ENCODE measurements around the gene GYS1.
"Not testable (repeated sequence)": the region's sequence is repeated elsewhere in the genome, so short reads cannot be mapped to it uniquely, and the experiment has no call there.

GYS1 gene

DNA sequence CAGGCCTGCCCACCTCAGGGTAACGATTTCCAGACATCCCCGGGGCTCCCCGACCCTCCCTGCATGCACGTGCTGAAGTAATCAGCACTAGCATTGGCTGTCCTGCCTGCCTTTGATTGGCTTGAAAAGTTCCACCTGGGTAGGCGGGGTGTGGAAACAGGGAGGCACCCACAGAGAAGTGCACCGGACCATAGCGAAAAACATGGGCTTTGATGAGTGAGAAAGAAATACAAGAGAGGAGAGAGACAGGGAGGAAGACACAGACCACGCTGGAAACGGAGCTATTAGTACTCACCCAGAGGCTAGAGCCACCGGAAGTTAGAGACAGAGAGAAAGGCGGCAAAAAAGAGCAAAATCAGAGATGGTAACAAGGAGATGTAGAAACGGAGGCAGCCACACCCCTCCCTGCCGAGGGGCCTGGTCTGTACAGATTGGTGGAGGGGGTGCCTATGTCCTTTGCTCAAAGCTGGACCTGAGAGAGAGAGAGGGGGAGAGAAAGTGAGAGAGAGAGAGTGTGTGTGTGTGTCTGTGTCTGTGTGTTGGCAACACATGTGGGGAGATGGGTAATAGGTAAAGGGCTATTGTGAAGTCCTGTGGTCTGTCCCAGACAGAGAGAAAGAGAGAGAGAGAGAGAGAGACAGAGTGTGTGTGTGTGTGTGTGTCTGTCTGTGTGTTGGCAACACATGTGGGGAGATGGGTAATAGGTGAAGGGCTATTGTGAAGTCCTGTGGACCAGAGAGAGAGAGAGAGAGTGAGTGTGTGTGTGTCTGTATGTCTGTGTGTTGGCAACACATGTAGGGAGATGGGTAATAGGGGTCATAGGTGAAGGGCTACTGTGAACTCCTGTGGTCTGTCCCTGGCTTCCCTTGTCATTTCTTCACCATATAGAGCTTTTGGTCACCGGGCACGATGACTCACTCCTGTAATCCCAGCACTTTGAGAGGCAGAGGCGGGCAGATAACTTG lies 28.1 kb upstream of the GYS1 start:
- Mint-ChIP-seq H3K36me3 (no peaks in the 10 kb centered on the region), H3K4me1 (ENCODE audit: low read depth) (peaks cover 13% of the 10 kb centered on the region), H3K27ac (no peak overlapping the region), H3K9me3 (ENCODE audit: low read depth) (no peaks in the 10 kb centered on the region), H3K27me3 (no peaks in the 10 kb centered on the region), H3K4me3 (peak overlapping the region; percentile 24)

DNA sequence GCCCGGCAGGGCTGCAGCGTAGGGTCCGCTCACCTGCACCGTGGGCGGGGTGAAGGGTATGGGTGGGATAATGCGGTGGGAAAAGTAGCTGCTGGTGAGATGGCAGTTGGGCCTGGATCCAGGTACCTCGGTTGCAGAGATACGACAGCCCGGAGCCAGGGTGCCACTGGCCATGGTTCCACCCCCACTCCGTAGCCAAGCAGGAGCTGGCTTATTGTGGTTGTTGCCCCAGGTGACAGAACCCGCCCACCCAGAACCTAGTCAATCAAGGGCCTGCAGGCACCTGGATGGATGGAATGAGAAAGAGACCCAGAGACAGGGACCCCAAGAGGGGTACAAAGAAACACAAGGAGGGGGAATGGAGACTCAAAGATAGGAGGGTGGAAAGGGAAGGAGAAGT lies 27.2 kb upstream of the GYS1 start:
- H3K27me3 Mint-ChIP-seq = no peaks in the 10 kb centered on the region
- peaks cover 2% of the 10 kb centered on the region for H3K36me3 Mint-ChIP-seq
- no peak overlapping the region for H3K27ac Mint-ChIP-seq
- peaks cover 13% of the 10 kb centered on the region for H3K4me1 Mint-ChIP-seq (ENCODE audit: low read depth)
- H3K4me3 Mint-ChIP-seq = no peak overlapping the region
- H3K9me3 Mint-ChIP-seq (ENCODE audit: low read depth) = no peaks in the 10 kb centered on the region

DNA sequence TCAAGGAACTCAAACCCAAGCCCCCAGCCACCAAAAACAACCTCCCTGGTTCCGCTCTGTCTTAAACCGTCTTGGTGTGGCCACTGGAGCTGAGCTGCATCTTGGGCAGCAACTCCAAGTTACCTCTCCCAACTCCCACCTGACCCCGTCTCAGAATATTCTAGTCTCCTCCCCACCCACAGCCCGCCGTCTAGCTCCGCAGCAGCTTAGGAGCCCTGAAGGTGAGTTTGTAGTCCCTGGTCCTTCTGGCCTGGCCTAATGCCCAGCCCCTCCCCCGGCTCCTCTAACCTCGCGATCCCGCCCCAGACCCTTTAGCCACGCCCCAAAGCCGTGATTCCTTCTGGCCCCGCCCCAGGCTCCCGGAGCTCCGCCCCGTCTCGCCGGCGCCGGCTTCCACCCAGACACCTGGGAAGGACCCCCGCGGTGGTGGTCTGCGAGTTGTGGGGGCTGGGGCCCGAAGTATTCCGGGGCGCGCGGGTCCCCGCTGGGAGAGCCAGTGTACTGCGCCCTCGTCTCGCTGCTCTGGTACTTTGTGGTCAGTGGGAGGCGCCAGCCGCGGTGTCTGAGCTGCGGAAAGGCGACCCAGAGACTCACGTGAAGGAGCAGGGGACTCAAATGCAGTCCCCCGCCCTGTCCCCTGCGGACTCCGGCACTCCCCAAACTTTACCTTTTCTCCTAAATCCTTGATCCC lies 26.3 kb upstream of the GYS1 start:
- H3K27me3 Mint-ChIP-seq = no peaks in the 10 kb centered on the region
- H3K36me3 Mint-ChIP-seq = peaks cover 2% of the 10 kb centered on the region
- peaks cover 13% of the 10 kb centered on the region for H3K4me1 Mint-ChIP-seq (ENCODE audit: low read depth)
- peak overlapping the region; percentile 58 for H3K27ac Mint-ChIP-seq
- peak overlapping the region; percentile 87 for H3K4me3 Mint-ChIP-seq
- no peaks in the 10 kb centered on the region for H3K9me3 Mint-ChIP-seq (ENCODE audit: low read depth)

GRCh38 chr19:49018388-49019241 lies 25.5 kb upstream of the GYS1 start:
- not testable (repeated sequence) for H3K27me3 Mint-ChIP-seq; H3K9me3 Mint-ChIP-seq (ENCODE audit: low read depth); H3K36me3 Mint-ChIP-seq
- peaks cover 13% of the 10 kb centered on the region for H3K4me1 Mint-ChIP-seq (ENCODE audit: low read depth)
- H3K27ac Mint-ChIP-seq = peak overlapping the region; percentile 58
- peak overlapping the region; percentile 87 for H3K4me3 Mint-ChIP-seq

- H3K27ac Mint-ChIP-seq = no peak overlapping the region
Observed at GRCh38 chr19:49017666-49018351, 24.7 kb upstream of the GYS1 start.

GRCh38 chr19:49017041-49017665 lies 24.0 kb upstream of the GYS1 start, which contains the start of gene LHB:
TSS of gene LHB (minus strand) at chr19:49017091. CDS start at chr19:49017081, 10 bp downstream.
- Mint-ChIP-seq H3K27ac (no peak within 1 kb of the TSS), H3K36me3 (peaks cover 2% of the 10 kb centered on the region), H3K9me3 (ENCODE audit: low read depth) (no peaks in the 10 kb centered on the region), H3K4me3 (peak within 1 kb of the TSS; percentile 87), H3K27me3 (no peaks in the 10 kb centered on the region), H3K4me1 (ENCODE audit: low read depth) (peaks cover 13% of the 10 kb centered on the region)

More at GRCh38 chr19:49017666-49018351, 24.7 kb upstream of the GYS1 start:
- Mint-ChIP-seq H3K9me3 (ENCODE audit: low read depth) (no peaks in the 10 kb centered on the region), H3K4me1 (ENCODE audit: low read depth) (peaks cover 13% of the 10 kb centered on the region), H3K4me3 (peak overlapping the region; percentile 87), H3K27me3 (no peaks in the 10 kb centered on the region), H3K36me3 (peaks cover 2% of the 10 kb centered on the region)

- Mint-ChIP-seq H3K4me3 (no peak overlapping the region), H3K27me3 (no peaks in the 10 kb centered on the region), H3K9me3 (ENCODE audit: low read depth) (no peaks in the 10 kb centered on the region), H3K36me3 (peaks cover 2% of the 10 kb centered on the region), H3K4me1 (ENCODE audit: low read depth) (peaks cover 11% of the 10 kb centered on the region), H3K27ac (no peak overlapping the region)
Observed at GRCh38 chr19:49016067-49016839, 23.1 kb upstream of the GYS1 start.

- H3K27me3 Mint-ChIP-seq = no peaks in the 10 kb centered on the region
- H3K27ac Mint-ChIP-seq = no peak overlapping the region
- H3K36me3 Mint-ChIP-seq = peaks cover 4% of the 10 kb centered on the region
- H3K9me3 Mint-ChIP-seq (ENCODE audit: low read depth) = no peaks in the 10 kb centered on the region
- H3K4me1 Mint-ChIP-seq (ENCODE audit: low read depth) = peaks cover 5% of the 10 kb centered on the region
- no peak overlapping the region for H3K4me3 Mint-ChIP-seq
Observed at GRCh38 chr19:49014870-49015255, 21.8 kb upstream of the GYS1 start.

DNA sequence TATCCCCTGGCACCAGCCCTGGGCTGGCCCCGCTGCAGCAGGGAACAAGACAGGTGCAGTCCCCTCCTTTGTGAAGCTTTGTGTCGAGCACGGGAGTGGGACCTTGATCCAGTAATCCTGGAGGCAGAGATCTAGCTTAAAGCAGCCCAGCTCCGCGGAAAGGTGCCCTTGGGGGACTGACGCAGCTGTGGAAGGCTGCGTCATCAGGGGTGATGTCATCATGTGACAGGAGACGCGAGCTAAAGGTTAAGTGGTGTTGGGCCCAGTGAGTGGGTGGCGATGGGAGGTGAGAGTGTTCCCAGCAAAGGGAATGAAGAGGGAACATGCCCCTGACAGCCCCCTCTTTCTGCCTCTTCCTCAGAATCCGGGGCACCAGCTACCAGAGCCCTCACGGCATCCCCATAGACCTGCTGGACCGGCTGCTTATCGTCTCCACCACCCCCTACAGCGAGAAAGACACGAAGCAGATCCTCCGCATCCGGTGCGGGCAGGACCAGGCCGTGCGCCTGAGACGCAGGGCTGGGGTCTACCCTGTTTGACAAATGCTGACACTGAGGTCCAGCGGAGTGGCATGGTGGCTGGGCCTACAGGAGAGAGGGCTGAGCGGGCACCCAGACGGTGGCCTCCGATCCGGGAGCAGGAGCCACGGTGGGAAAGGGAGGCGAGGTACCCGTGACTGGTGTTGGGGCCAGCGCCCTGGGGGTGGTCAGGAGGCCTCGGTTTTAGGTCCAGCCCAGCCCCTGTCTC lies 21.2 kb upstream of the GYS1 start:
- Mint-ChIP-seq H3K27me3 (no peaks in the 10 kb centered on the region), H3K4me1 (ENCODE audit: low read depth) (peaks cover 4% of the 10 kb centered on the region), H3K9me3 (ENCODE audit: low read depth) (no peaks in the 10 kb centered on the region), H3K36me3 (peaks cover 4% of the 10 kb centered on the region), H3K4me3 (no peak overlapping the region), H3K27ac (no peak overlapping the region)

DNA sequence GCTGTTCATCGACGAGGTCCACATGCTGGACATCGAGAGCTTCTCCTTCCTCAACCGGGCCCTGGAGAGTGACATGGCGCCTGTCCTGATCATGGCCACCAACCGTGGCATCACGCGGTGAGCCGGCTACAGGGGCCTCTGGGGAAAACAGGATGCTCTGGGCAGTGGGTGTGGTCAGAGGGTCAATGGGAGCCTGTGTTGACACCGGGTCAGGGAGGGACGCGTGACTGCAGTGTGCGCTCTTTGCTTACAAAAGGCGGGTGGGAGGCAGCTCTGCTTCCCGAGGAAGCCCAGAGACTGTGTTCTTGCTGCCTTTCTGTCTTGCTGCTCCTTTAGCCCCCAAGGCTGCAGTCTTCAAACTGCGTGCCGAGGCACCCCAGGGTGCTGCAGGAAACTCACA lies 18.1 kb upstream of the GYS1 start:
- Mint-ChIP-seq H3K4me1 (ENCODE audit: low read depth) (no peaks in the 10 kb centered on the region), H3K9me3 (ENCODE audit: low read depth) (no peaks in the 10 kb centered on the region), H3K27me3 (no peaks in the 10 kb centered on the region), H3K36me3 (peaks cover 4% of the 10 kb centered on the region), H3K4me3 (no peak overlapping the region), H3K27ac (no peak overlapping the region)

GRCh38 chr19:49010453-49010852 lies 17.3 kb upstream of the GYS1 start:
- Mint-ChIP-seq H3K36me3 (peaks cover 2% of the 10 kb centered on the region), H3K9me3 (ENCODE audit: low read depth) (no peaks in the 10 kb centered on the region), H3K27me3 (no peaks in the 10 kb centered on the region), H3K4me1 (ENCODE audit: low read depth) (no peaks in the 10 kb centered on the region), H3K4me3 (no peak overlapping the region), H3K27ac (no peak overlapping the region)

- Mint-ChIP-seq H3K4me3 (no peak overlapping the region), H3K36me3 (peaks cover 2% of the 10 kb centered on the region), H3K27me3 (no peaks in the 10 kb centered on the region), H3K27ac (no peak overlapping the region), H3K9me3 (ENCODE audit: low read depth) (no peaks in the 10 kb centered on the region), H3K4me1 (ENCODE audit: low read depth) (no peaks in the 10 kb centered on the region)
Observed at GRCh38 chr19:49009828-49010227, 16.7 kb upstream of the GYS1 start.

- Mint-ChIP-seq H3K4me1 (ENCODE audit: low read depth) (no peaks in the 10 kb centered on the region), H3K36me3 (peaks cover 2% of the 10 kb centered on the region), H3K4me3 (no peak overlapping the region), H3K27ac (no peak overlapping the region), H3K27me3 (no peaks in the 10 kb centered on the region), H3K9me3 (ENCODE audit: low read depth) (no peaks in the 10 kb centered on the region)
Observed at GRCh38 chr19:49006905-49007304, 13.8 kb upstream of the GYS1 start.

All from activated naive CD8-positive, alpha-beta T cell (primary cell).